ENCODE results near the gene PFN3. TPM values are rescaled to one million over a fixed set of nuclear protein-coding genes. Genes with fewer than 3 reads are reported as not detected.
"Not testable (repeated sequence)": the region's sequence is repeated elsewhere in the genome, so short reads cannot be mapped to it uniquely, and the experiment has no call there.

Gene PFN3
- total RNA-seq, 1 experiment from 2014 or later: not detected

GRCh38 chr5:177428574-177429217, 28.2 kb upstream of the PFN3 start:
- in situ Hi-C loops (cut with HindIII; ENCODE audit: low pct_unique_long_range_greater_than_20kb, low sequenced_read_pairs): no loop called here
- no peak for DNase-seq (ENCODE audit: low read depth, low spot score)

GRCh38 chr5:177427919-177428573, 27.6 kb upstream of the PFN3 start:
- in situ Hi-C loops (cut with HindIII; ENCODE audit: low pct_unique_long_range_greater_than_20kb, low sequenced_read_pairs): no loop called here
- DNase-seq (ENCODE audit: low read depth, low spot score): no peak

GRCh38 chr5:177427211-177427822, 26.9 kb upstream of the PFN3 start:
- no peak for DNase-seq (ENCODE audit: low read depth, low spot score)
- in situ Hi-C loops (cut with HindIII; ENCODE audit: low pct_unique_long_range_greater_than_20kb, low sequenced_read_pairs): no loop called here

- in situ Hi-C loops (cut with HindIII; ENCODE audit: low pct_unique_long_range_greater_than_20kb, low sequenced_read_pairs): no loop called here
- DNase-seq (ENCODE audit: low read depth, low spot score): no peak
Measured at GRCh38 chr5:177426566-177427210, 26.2 kb upstream of the PFN3 start, which contains the start of gene GRK6. Gene GRK6 (plus strand): TSS chr5:177426676. CDS start chr5:177426846, 170 bp downstream.

GRCh38 chr5:177425801-177426565, 25.5 kb upstream of the PFN3 start:
- DNase-seq (ENCODE audit: low read depth, low spot score): peak; percentile 99
- in situ Hi-C loops (cut with HindIII; ENCODE audit: low pct_unique_long_range_greater_than_20kb, low sequenced_read_pairs): no loop called here

- in situ Hi-C loops (cut with HindIII; ENCODE audit: low pct_unique_long_range_greater_than_20kb, low sequenced_read_pairs): no loop called here
- no peak for DNase-seq (ENCODE audit: low read depth, low spot score)
Measured at GRCh38 chr5:177425196-177425800, 24.8 kb upstream of the PFN3 start.

GRCh38 chr5:177423671-177424070, 23.2 kb upstream of the PFN3 start:
- DNase-seq (ENCODE audit: low read depth, low spot score): no peak
- in situ Hi-C loops (cut with HindIII; ENCODE audit: low pct_unique_long_range_greater_than_20kb, low sequenced_read_pairs): no loop called here

- no peak for DNase-seq (ENCODE audit: low read depth, low spot score)
- in situ Hi-C loops (cut with HindIII; ENCODE audit: low pct_unique_long_range_greater_than_20kb, low sequenced_read_pairs): no loop called here
Measured at GRCh38 chr5:177421062-177421798, 20.8 kb upstream of the PFN3 start.

- in situ Hi-C loops (cut with HindIII; ENCODE audit: low pct_unique_long_range_greater_than_20kb, low sequenced_read_pairs); DNase-seq (ENCODE audit: low read depth, low spot score): not testable (repeated sequence)
Measured at GRCh38 chr5:177420472-177420871, 20.0 kb upstream of the PFN3 start.

GRCh38 chr5:177419046-177419445, 18.6 kb upstream of the PFN3 start:
- in situ Hi-C loops (cut with HindIII; ENCODE audit: low pct_unique_long_range_greater_than_20kb, low sequenced_read_pairs): no loop called here

GRCh38 chr5:177417081-177417480, 16.6 kb upstream of the PFN3 start:
- in situ Hi-C loops (cut with HindIII; ENCODE audit: low pct_unique_long_range_greater_than_20kb, low sequenced_read_pairs); DNase-seq (ENCODE audit: low read depth, low spot score): not testable (repeated sequence)

More at GRCh38 chr5:177419046-177419445, 18.6 kb upstream of the PFN3 start:
- no peak for DNase-seq (ENCODE audit: low read depth, low spot score)

GRCh38 chr5:177414481-177414880, 14.0 kb upstream of the PFN3 start:
- DNase-seq (ENCODE audit: low read depth, low spot score): no peak
- in situ Hi-C loops (cut with HindIII; ENCODE audit: low pct_unique_long_range_greater_than_20kb, low sequenced_read_pairs): no loop called here

GRCh38 chr5:177412603-177413233, 12.3 kb upstream of the PFN3 start:
- in situ Hi-C loops (cut with HindIII; ENCODE audit: low pct_unique_long_range_greater_than_20kb, low sequenced_read_pairs): no loop called here

GRCh38 chr5:177410575-177410974, 10.1 kb upstream of the PFN3 start:
- no peak for DNase-seq (ENCODE audit: low read depth, low spot score)
- in situ Hi-C loops (cut with HindIII; ENCODE audit: low pct_unique_long_range_greater_than_20kb, low sequenced_read_pairs): no loop called here

More at GRCh38 chr5:177412603-177413233, 12.3 kb upstream of the PFN3 start:
- DNase-seq (ENCODE audit: low read depth, low spot score): no peak

GRCh38 chr5:177409043-177409801, 8.8 kb upstream of the PFN3 start, which contains the start of gene F12:
Gene F12 (minus strand): TSS chr5:177409564. CDS start chr5:177409527, 37 bp downstream.
- in situ Hi-C loops (cut with HindIII; ENCODE audit: low pct_unique_long_range_greater_than_20kb, low sequenced_read_pairs): no loop called here

More at GRCh38 chr5:177409043-177409801, 8.8 kb upstream of the PFN3 start, which contains the start of gene F12:
- DNase-seq (ENCODE audit: low read depth, low spot score): no peak
